K562 (cell line): ENCODE measurements around the gene TTN. TPM values are rescaled to one million over a fixed set of nuclear protein-coding genes. Genes with fewer than 3 reads are reported as not detected.

Experiments
- ASH1L ChIP-seq: fragments of 450-650 bp; IDR thresholded peaks from 2 replicates; pipeline ENCODE4 v1.6.1; 2018; ENCODE audit warnings: borderline replicate concordance, mild to moderate bottlenecking, low read depth; ENCODE audit not compliant: partially characterized antibody
- HINFP ChIP-seq: fragments of 450-650 bp; conservative IDR thresholded peaks from 2 replicates; pipeline ENCODE4 v1.6.1; 2016; ENCODE audit warnings: missing genetic modification characterization, low read depth, mild to moderate bottlenecking, control low read depth, missing compliant biosample characterization
- HMG20A ChIP-seq: fragments of 450-650 bp; formaldehyde crosslinking; conservative IDR thresholded peaks from 2 replicates; pipeline ENCODE4 v1.4.0; 2020; ENCODE audit warnings: mild to moderate bottlenecking, mixed read lengths
- NFYB ChIP-seq: IDR thresholded peaks from 2 replicates; pipeline ENCODE4 v1.6.1; 2011; ENCODE audit warnings: mild to moderate bottlenecking, moderate library complexity; ENCODE audit not compliant: insufficient read length; ENCODE audit errors: extremely low read depth
- NR2C1 ChIP-seq, 2 experiments: fragments of 450-650 bp; IDR thresholded peaks; 2 replicates each; pipeline ENCODE4 v1.6.1; 2017; ENCODE audit warnings: mild to moderate bottlenecking in 2 of 2, antibody characterized with exemption in 1 of 2, inconsistent platforms in 1 of 2, missing compliant biosample characterization in 1 of 2, missing genetic modification characterization in 1 of 2
- RFX1 ChIP-seq: fragments of 450-650 bp; IDR thresholded peaks from 2 replicates; pipeline ENCODE4 v1.6.1; 2016; ENCODE audit warnings: mild to moderate bottlenecking, moderate library complexity
- STAT5B ChIP-seq: fragments of 250-450 bp; sonication (Bioruptor Pico); IDR thresholded peaks from 2 replicates; pipeline ENCODE4 v1.8.0; 2021; ENCODE audit warnings: mild to moderate bottlenecking, inconsistent platforms
- UBTF ChIP-seq, 2 experiments: IDR thresholded peaks; 2 replicates each; pipeline ENCODE4 v1.6.1; 2012; ENCODE audit warnings: improper control_type of control experiment in 2 of 2, low read depth in 2 of 2, low read length in 2 of 2, borderline replicate concordance in 1 of 2
- ZBTB40 ChIP-seq, 2 experiments: fragments of 450-650 bp in 1 of 2; sonication (generic) in 1 of 2; formaldehyde crosslinking in 1 of 2; IDR thresholded peaks; 2 replicates each; pipeline versions ENCODE4 v1.7.1 to v1.9.0; 2016 to 2022; ENCODE audit warnings: inconsistent platforms in 1 of 2, mild to moderate bottlenecking in 1 of 2, missing genetic modification reagents in 1 of 2
- ZNF12 ChIP-seq: sonication (generic); formaldehyde crosslinking; IDR thresholded peaks from 2 replicates; pipeline ENCODE4 v1.4.0; 2020; ENCODE audit warnings: mild to moderate bottlenecking, missing genetic modification reagents
- ZNF277 ChIP-seq: fragments of 250-450 bp; sonication (Bioruptor Pico); IDR thresholded peaks from 2 replicates; pipeline ENCODE4 v1.8.0; 2022; ENCODE audit warnings: inconsistent platforms, mild to moderate bottlenecking, moderate library complexity, borderline replicate concordance
- polyA plus RNA-seq, 8 experiments: library from polyadenylated mRNA; depleted of rRNA in 4 of 8; stranded (reverse) in 5 of 8; unstranded in 3 of 8; fragments of >200 nt; fragmentation: Nextera tagmentation in 2 of 8; fragmentation: Illumina TruSeq in 1 of 8; extraction: Ambion mirVana in 2 of 8; extraction: Trizol in 1 of 8; gene quantifications; 2 replicates each; pipeline versions ENCODE4 v1.2.1 to v1.2.3, GENCODE V29; 2011 to 2014; ENCODE audit warnings: inconsistent platforms in 1 of 8, missing spikeins in 1 of 8
- total RNA-seq, 7 experiments: library from RNA; depleted of rRNA in 6 of 7; stranded (reverse); fragments of >200 nt in 6 of 7; fragmentation: Illumina TruSeq in 2 of 7; extraction: Trizol in 2 of 7; gene quantifications; 2 replicates each; pipeline versions ENCODE4 v1.2.1 to v1.2.3, GENCODE V29; 2011 to 2021; ENCODE audit warnings: low replicate concordance in 1 of 7

Gene TTN
- total and polyA plus RNA-seq, 9 of the 15 experiments (the other 6 are each of a cell fraction or from before 2014, with no cell fraction given): under 0.01 to 0.20 (median 0.04) TPM; not detected in 1

- TF ChIP-seq ZBTB40 (IDR thresholded peaks at IDR 0.05) (no peak), ZBTB40 (CRISPR knock-in tag; IDR thresholded peaks at IDR 0.05) (no peak), RFX1 (no peak), NFYB (no peak), ZNF277 (CRISPR knock-in tag) (no peak), ASH1L (no peak), ZNF12 (CRISPR knock-in tag) (no peak), UBTF (IDR thresholded peaks at IDR 0.05; ENCODE audit: borderline replicate concordance in 1 of 2, low read depth in 2 of 2, low read length in 2 of 2) (no peak), HMG20A (CRISPR knock-in tag) (no peak), NR2C1 (IDR thresholded peaks at IDR 0.05) (no peak), NR2C1 (tag; IDR thresholded peaks at IDR 0.05) (no peak), STAT5B (CRISPR knock-in tag) (no peak), HINFP (tag) (no peak)
These were observed 29.6 kb upstream of the TTN start (continued) for GRCh38 chr2:178836807-178837206.
